Activated CD4-positive, alpha-beta T cell treated with anti-CD3 and anti-CD28 coated beads, Interleukin-2, Interleukin-6, amounts not matched to agents 100 ng/mL and 50 ng/mL, durations not matched to agents 16 hours and 8 hours (primary cell): ENCODE data around the gene C16orf96.

Experiments used
- DNase-seq: peaks from one replicate; pipeline ENCODE4 v3.0.0-alpha.2; 2020

C16orf96 gene

DNA sequence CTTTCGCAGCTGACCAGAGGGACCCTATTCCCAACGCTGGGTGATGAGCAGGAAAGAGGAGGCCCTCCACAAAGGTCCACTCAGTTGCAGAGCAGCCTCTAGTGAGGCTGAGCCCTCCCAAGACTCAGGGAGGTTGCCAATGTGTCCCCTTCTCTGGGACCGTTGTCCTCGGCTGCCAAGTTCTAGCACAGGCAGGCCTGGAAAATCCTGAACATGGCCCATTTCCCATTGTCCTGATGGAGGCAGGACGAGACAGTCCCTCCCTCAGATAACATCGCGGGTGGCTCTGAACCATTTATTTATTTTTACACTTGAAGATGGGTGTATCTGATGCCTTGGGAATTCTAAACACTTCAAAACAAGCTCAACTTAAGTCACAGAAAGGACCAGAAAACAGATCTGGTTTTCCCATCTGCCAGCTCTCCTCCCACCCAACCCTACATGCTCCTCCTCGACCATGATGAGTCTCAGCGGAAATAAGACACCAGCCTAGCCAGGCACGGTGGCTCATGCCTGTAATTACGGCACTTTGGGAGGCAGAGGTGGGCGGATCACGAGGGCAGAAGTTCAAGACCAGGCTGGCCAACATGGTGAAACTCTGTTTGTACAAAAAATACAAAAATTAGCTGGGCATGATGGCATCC lies 30.4 kb upstream of the C16orf96 start:
- no peak for DNase-seq

- DNase-seq: peak; percentile 57
These were observed 26.8 kb upstream of the C16orf96 start for GRCh38 chr16:4529085-4530060.

DNA sequence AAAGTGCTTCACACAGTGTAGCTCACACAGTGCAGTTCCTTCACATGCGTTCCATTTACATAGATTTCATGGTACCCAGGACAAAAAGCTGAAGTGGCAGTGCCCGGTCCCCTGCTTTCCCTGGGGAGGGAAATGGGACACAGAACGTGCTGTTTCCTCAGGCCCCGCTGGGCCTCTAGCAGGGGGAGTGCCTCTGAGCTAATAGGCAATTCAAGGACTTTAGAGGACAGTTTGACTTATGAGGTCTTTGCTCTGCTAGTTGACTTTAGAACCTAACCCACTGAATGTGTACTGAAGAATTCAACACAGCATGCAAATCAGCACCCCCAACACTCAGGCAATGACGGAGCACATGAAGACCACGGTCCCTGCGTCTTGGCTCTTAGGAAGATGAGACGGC lies 24.3 kb upstream of the C16orf96 start:
- no peak for DNase-seq

GRCh38 chr16:4532238-4532637 lies 23.9 kb upstream of the C16orf96 start:
- no peak for DNase-seq

- no peak for DNase-seq
These were observed 22.6 kb upstream of the C16orf96 start for GRCh38 chr16:4533490-4533889.

GRCh38 chr16:4534151-4534790 lies 21.9 kb upstream of the C16orf96 start:
- DNase-seq: no peak

DNA sequence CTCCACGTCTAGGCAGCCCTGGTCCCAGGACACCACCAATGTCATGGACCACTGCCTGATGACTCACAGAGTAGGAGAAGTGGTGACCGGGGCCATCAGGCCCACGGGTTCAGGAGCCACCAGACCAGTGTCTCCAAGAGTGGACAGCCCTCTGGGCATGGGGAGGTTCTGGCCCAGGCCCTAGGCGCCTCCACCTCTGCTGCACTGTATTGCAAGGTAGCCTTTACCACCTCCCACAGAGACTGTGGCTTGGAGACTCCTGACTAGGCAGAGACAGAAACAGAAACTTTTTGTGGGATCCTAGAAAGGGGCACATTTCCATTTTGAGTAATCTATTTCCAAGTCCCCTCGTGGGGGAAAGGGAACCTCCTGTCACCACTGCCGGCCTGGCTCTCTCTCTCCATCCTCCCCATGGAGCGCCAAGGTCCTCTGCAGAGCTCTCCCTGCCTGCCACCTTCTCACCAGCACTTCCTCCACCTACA lies 20.5 kb upstream of the C16orf96 start:
- DNase-seq: peak; percentile 53

- DNase-seq: no peak
These were observed 19.6 kb upstream of the C16orf96 start for GRCh38 chr16:4536391-4537106.

DNA sequence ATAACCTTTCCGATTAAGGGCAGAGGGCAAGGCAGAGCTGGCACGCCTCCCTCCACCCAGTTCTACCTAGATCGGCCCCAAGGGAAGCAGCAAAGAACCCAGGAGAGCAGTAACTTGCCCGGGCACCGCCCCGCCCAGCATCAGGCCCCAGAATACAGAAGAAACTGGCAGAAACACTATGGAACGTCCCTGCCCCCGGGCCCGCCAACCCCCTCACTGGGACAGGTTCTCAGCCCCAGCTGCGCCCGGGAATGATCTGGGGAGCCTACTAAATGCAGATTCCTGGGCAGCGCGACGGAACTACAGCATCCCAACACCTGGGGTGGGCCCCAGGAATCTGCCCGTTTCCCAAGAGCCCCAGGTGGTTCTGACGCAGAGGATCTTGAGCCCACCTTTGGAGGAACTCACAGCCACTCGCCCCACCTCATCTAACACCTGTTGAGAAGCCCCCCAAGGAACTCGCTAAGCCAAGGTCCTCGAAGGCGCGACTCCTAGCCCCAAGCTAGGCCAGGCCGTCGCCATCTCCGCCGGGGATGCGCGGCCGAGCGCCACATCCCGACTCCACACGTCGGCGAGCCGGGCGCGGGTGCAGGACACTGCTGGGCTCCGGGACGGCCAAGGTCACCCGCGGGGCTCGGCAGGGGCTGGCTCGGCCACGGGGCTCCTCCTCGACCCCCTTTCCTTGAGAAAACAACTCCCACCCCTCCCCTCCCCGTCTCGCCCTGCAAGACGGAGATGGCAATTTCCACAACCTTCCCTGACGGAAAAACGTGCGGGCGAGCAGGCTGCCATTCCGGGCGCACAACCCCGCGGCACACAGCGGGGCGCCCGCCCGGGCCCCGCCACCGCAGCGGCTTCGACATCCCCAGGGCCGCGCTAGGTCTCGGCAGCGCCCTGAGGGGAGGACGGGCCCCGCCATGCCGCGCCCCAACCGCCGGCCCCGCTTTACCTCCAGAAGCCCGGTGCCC lies 18.5 kb upstream of the C16orf96 start:
- peak; percentile 12 for DNase-seq

- peak; percentile 96 for DNase-seq
These were observed 17.5 kb upstream of the C16orf96 start, which contains the start of gene CDIP1 for GRCh38 chr16:4538350-4539235. Gene CDIP1, minus strand, starts transcription at chr16:4538773. Its CDS starts 24,643 bp downstream, at chr16:4514130.

DNA sequence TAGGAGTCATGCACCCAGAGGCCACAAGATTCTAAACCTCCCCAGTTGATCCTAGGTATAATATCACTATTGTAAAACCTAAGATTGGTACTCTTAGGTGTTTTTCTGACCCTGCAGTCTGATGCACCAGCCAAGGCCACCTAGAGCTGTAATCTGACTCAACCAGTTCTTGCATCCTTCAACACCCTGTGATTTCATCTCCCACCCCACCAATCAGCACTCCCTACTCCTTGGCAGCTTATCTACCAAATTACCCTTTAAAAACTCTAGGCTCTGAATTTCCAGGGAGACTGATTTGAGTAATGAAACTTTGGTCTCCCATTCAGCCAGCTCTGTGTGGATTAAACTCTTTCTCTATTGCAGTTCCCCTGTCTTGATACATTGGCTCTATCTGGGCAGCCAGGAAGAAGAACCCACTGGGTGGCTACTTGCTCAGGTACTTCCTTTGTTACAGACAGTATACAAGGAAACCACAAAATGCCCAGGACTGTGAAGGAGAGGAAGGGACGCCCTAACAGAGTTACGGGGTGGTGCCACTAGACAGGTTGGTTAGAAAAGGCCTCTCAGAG lies 16.3 kb upstream of the C16orf96 start:
- DNase-seq: no peak

- no peak for DNase-seq
These were observed 11.7 kb upstream of the C16orf96 start for GRCh38 chr16:4544473-4544872.

DNA sequence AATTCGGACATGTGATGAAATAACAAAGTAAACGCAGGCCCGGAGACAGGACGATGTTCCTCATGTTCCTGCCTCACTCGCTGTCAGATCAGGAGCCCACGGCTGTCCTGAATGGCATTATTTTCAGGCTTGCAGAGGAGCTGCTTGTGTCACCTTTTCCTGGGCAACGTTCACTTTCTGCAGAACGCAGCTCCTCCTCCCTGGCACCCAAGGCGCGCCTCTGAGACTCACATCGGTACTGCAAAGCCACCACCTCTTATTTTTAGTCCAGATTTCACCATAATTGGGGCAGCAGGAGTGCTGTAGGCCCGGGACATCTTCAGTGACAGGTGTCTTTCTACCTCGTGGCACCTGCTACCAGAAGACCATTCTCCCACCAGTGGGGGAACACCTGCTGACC lies 8.0 kb upstream of the C16orf96 start:
- no peak for DNase-seq

GRCh38 chr16:4550591-4550990 lies 5.5 kb upstream of the C16orf96 start:
- no peak for DNase-seq

- no peak for DNase-seq
These were observed 3.6 kb upstream of the C16orf96 start for GRCh38 chr16:4552541-4552940.

- no peak for DNase-seq
These were observed 440 bp downstream of the C16orf96 start for GRCh38 chr16:4556580-4556979.

GRCh38 chr16:4557973-4558372 lies 1.8 kb downstream of the C16orf96 start:
- DNase-seq: no peak

- DNase-seq: no peak
These were observed 5.5 kb downstream of the C16orf96 start for GRCh38 chr16:4561596-4561995.

DNA sequence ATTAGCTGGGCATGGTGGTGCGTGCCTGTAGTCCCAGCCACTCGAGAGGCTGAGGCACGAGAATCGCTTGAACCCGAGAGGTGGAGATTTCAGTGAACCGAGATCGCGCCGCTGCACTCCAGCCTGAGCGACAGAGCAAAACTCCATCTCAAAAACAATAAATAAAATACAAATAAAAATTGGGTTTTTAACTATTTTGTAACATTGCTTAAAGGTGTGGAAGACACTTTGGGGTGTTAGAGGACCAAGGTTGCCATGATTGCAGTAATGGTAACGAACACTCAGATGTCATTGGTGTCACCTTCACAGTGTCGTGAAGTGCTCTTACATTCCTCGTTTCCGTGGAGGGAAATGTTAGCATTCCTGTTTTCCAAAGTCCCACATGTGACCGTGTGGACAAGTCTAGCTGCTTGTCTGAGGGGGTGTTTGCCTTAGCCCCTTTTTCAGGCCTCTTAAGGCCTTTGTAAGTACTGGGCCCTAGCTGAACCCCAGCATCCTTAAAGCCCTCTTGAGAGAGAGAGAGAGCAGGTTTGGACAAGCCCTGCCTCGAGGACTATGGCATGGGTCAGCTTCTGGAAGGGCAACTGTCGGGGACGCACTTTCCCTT lies 8.6 kb downstream of the C16orf96 start:
- no peak for DNase-seq

DNA sequence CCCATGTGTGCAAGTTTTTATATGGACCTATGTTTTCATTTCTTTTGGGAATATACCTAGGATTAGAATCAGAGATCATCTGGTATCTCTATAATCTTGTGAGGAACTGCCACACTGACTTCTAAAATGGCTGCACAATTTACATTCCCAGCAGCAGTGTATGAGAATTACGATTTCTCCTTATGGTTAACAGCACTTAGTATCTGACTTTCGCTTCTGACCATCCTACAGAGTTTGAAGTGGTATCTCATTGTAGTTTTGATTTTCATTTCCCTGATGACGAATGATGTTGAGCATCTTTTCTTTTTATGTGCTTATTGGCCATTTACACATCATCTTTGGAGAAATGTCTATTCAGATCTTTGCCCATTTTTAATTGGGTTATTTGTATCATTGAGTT lies 10.0 kb downstream of the C16orf96 start:
- DNase-seq: peak; percentile 9
